ENCODE results near the gene RUFY2.
"Not testable (repeated sequence)": the region's sequence is repeated elsewhere in the genome, so short reads cannot be mapped to it uniquely, and the experiment has no call there.

The RUFY2 gene

DNA sequence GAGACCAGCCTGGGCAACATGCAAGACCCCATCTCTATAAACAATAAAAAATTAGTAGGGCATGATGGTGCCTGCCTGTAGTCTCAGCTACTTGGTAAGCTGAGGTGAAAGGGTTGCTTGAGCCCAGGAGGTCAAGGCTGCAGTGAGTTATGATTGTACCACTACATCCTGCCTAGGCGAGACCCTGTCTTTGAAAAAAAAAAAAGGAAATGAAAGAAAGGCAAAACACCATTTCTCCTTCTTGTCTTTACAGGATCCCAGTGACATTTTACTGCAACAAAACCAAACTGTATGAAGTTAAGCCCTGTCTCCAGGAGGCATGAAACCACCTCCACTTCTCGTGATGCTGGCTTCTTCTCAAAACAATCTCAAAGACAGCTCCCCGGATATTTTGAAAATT, 44.5 kb downstream of the RUFY2 start:
- no peak for DNase-seq

DNA sequence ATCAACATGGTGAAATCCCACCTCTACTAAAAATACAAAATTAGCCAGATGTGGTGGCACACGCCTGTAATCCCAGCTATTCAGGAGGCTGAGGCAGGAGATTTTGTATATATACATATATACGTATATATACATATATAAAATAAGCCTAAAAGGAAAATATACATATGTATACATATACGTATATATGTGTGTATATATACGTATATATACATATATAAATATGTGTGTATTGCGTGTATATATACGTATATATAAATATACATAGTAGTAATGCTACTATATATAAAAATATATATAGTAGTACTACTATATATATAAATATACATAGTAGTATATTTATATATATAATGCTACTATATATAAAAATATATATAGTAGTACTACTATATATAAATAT, 47.9 kb downstream of the RUFY2 start:
- no peak for DNase-seq

DNA sequence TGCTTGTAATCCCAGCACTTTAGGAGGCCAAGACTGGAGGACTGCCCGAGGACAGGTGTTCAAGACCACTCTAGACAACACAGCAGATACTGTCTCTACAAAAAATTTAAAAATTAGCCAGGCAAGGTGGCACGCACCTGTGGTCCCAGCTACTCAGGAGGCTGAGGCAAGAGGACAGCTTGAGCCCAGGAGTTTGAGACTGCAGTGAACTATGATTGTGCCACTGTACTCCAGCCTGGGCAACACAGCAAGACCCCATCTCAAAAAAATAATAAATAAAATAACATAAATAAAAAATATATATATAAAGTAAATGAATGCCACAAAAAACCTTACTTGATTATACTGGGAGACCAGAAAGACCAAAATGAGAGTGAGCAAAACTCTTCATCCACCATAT, 53.5 kb downstream of the RUFY2 start:
- DNase-seq, result no peak

DNA sequence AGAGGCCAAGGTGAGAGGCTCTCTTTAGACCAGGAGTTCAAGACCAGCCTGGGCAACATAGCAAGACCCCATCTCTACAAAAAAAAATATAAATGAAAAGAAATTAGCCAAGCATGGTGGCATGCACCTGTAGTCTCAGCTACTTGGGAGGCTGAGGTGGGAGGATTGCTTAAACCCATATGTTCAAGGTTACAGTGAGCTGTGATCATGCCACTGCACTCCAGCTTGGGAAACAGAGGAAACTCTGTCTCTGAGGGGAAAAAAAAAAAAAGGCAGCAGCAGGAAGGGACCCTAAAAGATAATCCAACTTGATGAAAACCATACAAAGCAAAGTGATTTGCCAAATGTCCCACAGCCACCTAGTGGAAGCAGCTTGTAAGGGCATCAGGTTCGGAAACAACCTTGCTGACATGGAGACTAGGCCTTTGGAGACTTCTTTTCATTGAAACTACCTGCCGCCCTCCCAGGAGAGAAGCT, 58.8 kb downstream of the RUFY2 start:
- DNase-seq, result peak; percentile 43

DNA sequence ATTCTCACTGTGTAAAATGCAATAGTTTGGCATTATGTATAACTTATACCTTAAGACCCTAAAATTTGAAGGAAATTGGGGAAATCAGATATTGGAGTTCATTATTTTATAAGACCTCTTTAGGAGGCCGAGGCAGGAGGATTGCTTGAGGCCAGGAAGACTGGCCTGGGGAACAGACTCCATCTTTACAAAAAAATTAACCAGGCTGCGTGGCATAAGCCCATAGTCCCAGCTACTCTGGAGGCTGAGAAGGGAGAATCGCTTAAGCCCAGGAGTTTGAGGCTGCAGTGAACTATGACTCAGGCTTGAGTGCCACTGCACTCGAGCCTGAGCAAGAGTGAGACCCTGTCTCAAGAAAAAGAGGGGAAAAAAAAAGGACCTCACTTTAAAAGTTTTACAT, 60.3 kb downstream of the RUFY2 start:
- DNase-seq, result no peak

DNA sequence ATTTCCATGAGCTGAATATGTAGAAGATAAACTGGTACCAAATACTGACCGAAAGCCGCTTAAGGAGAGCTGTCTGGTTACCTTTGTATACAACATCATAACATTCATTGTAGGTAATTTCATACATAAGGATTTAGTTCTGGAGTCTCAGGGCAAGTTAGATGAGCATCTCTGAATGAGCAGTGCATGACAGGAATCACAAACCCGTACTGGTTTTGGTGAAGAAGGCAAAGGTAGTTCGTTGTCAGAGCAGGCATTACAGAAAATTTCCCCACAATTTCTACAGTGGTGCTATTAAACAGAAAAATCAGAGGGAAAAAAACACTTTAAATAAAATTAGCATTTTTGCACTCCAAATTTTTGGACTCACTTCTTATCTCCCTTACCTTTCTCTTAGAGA, 61.5 kb downstream of the RUFY2 start:
- no peak for DNase-seq

DNA sequence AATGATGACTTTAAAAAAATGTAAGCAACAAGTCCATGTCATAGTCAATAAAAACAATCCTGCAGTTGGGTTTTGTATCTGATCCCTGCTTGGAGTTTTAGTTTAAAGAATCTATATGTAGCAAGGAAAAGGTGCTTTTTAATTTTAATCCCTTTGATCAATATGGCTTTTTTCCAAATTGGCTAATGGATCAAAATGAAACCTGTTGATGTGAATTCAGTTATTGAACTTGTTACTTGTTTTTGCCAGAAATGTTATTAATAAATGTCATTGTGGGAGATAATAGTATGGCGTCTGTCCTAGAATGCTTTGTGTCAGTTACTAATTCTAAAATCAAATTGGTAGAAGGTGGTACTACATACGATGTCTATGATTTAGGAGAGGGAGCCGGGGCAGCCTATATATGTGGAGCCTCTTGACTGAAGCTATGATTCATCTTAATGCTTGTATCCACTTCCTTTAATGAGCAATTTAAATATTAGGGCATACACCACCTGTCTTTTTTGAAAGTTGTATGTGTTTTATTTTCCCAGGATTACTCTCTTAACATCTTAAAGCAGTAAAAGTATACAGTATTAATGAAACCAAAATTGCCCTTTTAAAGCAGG, 64.1 kb downstream of the RUFY2 start:
- no peak for DNase-seq

DNA sequence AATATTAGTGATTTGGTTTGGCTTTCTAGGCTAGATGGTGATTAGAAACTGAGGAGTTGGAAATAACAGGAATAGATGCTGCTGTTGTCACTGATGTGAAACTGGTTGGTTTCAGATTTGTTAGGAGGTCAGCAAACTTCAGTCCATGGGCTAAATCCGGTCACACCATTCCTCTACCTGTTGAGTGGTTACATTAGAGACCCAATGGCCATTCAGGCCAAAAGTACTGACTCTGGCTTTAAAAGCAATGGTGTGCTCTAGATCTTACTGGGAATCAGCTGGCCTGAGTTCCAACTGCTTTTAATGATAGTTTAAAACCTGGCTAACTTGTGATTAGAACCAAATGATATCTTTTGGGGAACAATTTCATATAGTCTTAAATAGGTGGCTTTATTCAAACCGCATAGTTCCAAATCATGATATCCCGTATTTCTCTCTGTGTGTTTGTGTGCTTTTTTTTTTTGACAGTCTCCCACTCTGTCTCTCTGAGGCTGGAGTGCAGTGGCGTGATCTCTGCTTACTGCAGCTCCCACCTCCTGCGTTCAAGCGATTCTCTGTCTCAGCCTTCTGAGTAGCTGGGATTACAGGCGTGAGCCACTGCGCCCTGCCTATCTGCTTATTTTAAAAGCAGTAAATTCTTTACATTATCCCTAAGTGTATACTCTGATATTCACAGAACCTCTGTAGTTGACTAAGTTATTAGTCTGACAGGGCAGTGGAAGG, 66.6 kb downstream of the RUFY2 start:
- no peak for DNase-seq

DNA sequence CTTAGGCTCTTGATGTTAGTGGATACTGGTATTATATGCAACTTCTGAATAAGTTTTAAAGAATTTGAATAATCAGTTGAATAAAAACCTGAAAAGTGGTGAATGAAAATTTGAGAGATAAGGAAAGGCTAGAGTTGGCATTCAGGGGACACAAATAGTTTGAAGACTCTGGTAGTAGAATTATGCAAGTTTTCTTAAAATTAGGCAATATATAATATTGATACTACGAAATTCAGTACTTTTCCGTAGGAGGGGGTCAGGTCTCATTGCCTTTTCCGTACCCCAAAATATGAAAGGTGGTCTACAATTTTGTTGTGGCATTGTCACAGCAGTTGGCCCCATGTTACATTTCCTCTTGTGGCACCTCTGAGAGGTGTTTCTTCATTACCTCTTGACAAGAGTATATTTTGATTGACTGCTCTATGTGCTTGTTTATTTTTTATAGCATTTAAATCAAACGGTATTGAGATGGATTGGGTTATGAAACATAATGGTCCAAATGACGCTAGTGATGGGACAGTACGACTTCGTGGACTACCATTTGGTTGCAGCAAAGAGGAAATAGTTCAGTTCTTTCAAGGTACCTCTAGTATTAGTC, 70.2 kb downstream of the RUFY2 start:
- no peak for DNase-seq

DNA sequence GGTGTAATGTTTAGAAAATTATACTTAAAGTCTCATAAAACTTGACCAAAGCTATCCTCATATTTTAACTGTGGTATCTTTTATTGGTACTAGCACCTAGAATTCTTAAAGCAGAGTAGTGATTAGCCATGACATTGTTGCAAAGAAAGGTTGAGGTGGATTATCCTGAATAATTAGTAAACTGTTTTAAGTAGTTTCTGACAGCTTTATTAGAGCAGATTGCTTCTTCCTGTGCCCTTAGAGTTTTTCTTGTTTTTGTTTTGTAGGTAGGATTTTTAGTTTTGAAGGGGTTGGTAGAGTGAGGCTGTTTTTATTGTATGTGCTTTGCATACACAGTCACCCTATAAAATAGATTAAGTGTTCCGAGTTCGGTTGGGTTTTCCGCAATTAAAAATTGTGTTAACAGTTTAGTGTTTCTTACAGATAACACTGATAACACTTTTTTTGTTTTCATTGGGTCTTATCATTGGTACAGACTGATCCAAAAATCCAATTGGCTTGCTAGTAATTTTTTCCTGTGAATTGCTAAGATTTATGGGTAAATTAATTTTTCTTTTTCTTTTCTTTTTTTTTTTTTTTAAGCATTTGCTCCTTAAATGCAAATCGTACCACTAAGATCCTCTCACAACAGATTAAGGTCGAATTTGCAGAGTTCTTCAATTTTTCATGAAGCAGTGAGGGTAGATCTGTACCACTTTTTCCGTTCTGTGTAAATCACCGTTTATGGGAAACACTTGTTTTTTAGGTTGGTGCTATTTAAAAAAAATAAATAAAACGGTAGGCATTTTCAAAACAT, 72.2 kb downstream of the RUFY2 start:
- no peak for DNase-seq

DNA sequence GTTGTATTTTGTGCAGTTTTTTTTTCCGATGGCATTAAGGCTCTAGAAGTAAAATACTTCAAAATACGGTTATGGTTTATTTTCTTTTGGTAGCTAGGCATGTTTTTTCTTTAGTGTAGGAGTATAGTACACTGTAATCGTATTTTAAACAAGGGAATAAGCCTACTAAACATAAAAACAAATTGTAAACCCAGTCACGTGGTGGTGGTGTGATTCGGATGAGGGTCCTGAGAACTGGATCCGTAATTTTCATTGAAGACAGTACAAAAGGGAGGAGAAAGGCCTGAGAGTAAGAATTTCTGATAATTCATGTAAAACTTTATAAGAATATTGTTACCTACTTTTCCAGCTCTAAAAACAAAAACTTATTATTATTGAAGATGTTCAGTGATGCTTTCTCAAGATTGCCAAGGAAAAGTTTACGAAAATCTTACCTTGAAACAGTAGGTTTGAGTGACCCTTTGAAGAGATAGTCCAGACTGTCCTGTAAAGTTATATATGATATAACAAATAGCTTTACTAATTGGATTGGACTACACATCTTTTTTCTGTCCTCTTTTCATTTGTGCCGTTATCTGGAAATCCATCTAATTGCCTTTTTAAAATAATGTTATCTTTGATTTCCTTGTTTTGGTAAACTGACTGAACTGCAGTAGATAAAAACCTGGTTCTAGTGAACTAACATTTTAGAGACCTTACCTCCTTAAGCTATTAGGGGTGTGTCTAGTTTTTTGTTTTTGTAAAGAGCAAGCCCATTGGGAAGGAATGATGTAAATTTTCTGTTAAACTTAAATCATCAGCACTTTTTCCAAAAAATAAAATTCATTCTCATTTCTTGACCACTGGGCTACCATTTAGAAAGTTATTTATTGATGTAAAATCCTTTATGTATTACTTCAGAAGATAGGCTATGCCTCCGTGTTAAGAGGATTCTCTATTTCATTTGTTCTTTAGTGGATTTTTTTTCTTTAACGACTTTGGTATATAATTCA, 73.3 kb downstream of the RUFY2 start:
- DNase-seq, result no peak

DNA sequence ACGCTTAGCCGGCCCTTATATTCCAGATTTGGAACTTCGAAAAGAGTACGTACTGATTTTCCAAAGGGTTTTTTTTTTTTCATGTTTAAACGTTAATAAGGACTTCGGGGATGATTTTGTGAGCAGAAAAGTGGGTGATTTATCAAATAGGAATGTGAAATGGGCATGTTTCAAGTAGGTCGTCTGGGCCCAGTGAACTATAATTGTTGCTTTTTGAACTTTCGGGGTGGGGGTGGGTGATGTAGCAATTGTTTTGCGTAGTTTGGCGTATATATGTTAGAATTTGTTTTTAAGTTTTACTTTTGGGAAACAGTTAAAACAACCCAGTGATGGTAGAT, 74.0 kb downstream of the RUFY2 start:
- no peak for DNase-seq

DNA sequence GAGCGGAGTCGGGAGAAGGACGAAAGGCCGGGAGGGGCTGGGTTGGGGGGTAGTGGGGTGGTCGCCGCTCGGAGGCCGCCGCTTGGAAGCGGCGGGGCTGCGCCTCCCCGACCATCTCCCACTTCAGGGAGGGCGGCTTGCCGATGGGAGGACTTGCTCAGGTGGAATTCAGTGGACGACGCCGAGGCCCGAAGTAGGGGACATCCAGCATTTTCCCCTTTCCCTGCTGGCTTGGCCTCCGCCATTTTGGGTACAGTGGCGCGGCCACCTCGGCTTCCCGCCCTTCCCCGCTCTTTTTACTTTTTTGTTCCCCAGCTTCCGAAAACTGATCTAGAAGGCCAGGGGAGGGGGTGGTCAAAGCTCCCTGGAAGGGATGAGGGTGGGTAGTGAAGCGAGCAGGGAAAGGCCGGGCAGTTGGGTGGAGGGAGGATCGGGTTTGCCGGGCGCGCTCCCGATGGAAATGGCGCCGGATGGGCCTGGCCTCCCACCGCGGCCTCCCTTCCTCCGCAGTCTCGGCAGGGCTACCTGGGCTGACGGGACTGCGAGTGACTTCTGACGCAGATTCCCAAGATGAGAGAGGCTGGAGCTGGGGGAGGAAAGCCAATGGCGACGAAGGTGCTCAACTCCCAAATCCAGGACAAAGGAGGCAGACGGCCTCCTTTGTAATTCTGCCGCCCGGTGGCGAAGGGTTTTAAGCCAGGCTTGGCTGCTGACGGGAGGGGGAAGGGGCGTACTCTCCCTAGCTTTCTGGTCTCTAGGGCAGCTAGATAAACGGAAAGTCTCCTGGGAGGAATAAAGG, 74.6 kb downstream of the RUFY2 start, which contains the start of gene PBLD:
PBLD (minus strand) TSS at position 670 of the 799 bp plus-strand sequence. CDS start 26,084 bp downstream, outside the sequence.
- DNase-seq, result peak; percentile 63

DNA sequence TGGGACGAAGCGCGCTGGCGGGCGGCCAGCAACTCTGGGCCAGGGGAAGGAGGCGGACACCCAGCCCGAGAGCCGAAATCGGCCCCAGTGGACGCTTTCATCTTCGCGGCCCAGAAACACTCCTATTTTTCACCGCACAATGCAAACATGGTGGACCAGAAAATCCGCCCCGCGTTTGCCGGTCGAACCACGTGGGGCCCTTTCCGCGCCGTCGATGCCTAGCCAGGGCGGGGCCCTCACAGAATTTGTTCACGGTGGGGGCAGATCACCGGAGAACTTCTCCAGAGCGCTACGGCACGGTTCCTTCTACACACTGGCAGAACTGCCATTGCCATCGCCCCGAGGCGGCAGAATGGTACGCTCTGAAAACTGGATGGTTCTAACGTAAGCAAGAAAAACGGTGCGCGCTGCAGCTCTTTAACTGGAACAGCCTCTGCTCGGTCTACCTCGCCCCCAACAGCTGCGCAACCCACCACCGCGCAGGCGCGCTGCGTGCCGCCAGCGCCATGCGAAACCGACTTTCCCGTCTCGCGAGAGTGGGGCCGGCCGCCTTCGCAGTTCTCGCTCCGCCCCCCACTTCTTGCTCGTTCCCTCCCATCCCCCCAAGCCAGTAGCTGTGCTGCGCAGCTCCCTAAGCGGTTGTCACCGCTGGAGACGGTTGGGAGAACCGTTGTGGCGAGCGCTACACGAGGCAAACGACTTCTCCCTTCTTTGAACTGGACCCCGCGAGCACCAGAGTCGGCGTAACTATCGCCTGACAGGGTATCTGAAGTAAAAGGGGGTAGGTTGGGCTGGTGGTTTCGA, 75.4 kb downstream of the RUFY2 start, which contains the start of gene HNRNPH3:
HNRNPH3 (plus strand) TSS at position 610 of the 804 bp plus-strand sequence. CDS start 5,158 bp downstream, outside the sequence.
- DNase-seq, result peak; percentile 89

DNA sequence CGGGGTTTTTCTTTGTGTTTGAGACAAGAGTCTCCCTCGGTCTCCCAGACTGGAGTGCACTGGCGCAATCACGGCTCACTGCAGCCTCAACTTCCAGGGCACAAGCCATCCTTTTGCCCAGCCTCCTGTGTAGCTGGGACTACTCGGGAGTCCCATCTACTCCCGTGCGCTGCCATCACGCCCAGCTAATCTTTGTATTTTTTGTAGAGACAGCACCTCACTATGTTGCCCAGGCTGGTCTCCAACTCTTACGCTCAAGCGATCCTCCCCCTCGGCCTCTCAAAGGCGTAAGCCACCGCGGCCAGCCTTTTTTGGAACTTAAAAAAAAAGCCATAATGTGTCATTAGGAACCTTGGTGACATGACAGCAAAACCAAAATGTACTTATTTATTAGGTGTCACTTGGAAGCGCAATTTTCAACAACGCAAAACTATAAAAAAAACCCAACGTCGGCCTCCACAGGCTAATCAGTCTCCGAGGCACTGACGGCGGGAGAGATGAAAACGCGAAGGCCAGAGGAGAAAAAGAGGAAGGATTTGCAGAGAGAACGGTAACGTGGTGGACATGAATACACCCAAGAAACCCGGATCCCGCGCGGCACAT, 76.1 kb downstream of the RUFY2 start:
- DNase-seq, result peak; percentile 27

DNA sequence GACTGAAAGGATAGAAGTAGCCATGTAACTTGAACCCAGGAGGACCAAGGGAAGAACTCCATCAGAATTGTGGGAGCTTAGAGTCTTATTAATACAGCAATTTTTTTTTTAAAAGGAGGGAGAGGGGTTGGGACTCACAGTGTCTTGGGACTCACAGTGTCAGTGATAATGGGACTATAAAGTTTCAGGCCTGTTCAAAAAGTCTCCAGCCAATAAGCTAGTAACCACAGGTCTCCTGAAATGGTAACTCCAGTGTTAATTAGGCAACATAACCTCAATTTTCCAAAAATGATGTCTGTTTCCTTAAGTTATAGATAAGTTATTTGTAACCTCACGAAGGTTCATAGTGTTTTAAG, 77.6 kb downstream of the RUFY2 start:
- no peak for DNase-seq

DNA sequence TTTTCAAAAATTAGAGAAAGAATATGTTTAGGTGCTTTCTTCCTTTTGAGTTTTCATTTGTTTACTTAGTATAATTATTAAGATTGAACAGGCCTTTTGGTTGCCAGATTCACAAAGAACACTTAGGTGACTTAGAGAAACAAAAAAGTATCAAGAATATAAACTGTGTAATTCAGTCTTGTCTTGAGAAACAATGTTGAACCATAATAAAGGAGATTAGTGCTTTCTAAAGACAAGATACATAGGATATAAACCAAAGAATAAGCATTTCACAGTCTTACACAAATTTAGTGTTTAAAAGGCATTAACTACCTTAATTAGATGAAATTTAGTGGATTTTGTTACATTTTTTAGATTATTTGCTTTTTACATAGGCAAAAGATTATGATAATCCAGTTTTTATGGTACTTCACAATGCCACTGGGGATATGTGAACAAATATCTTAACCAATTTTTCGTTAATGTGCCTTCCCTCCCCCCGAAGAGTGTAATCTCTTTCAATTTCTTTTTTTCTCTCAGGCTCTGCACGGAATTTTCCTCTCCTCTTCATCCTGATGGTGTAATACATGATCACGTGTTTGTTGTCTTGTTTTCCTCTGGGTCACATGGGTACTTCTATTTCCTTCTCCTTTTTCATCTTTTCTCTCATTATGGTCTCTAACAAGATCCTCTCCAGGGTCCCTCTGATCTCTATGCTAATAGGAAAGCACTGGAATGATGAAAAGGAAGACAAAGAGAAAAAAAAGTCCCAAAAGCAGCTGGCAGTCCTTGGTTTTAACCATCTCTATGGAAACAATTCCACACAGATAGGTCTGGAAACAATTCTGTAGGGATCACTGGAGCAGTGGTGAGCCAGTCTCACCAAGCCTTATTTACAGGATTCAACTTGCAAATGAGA, 78.9 kb downstream of the RUFY2 start:
- peak; percentile 82 for DNase-seq

DNA sequence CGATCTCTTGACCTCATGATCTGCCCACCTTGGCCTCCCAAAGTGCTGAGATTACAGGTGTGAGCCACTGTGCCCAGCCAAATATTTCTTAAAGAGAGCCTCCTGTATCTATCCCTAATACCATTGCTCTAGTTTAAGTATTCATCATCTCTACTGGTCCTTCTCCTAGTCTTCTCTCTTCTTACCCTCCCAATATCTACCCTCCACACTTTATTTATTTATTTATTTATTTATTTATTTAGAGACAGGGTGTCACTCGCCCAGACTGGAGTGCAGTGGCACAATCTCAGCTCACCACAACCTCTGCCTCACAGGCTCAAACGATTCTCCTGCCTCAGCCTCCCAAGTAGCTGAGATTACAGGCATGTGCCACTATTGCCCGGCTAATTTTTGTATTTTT, 82.7 kb downstream of the RUFY2 start:
- DNase-seq, result not testable (repeated sequence)
